GM23338 (cell line): ENCODE measurements around the gene RGPD4.
"Not testable (repeated sequence)": the region's sequence is repeated elsewhere in the genome, so short reads cannot be mapped to it uniquely, and the experiment has no call there.

ENCODE experiments used
- CREB1 ChIP-seq: fragments of 250-450 bp; sonication (Bioruptor Pico); IDR thresholded peaks from 2 replicates; pipeline ENCODE4 v1.5.0; 2020; ENCODE audit warnings: low read depth, mild to moderate bottlenecking, moderate library complexity
- EZH2 ChIP-seq: fragments of 200-600 bp; sonication (generic); IDR thresholded peaks from one replicate; pipeline ENCODE4 v1.8.0; 2017; ENCODE audit warnings: antibody characterized with exemption, mild to moderate bottlenecking, low read depth; ENCODE audit not compliant: unreplicated experiment
- NANOG ChIP-seq: IDR thresholded peaks from 2 replicates; pipeline ENCODE4 v1.6.1; 2016; ENCODE audit warnings: antibody characterized with exemption, borderline replicate concordance
- POLR2AphosphoS5 ChIP-seq: IDR thresholded peaks from 2 replicates; pipeline ENCODE4 v1.6.1; 2016; ENCODE audit warnings: antibody characterized with exemption, low read depth
- TF ChIP-seq, protein P1 (sequence below), 2 experiments: fragments of 200-600 bp in 1 of 2; sonication (generic) in 1 of 2; conservative IDR thresholded peaks; 2 replicates each; pipeline versions ENCODE4 v1.5.1 to v1.6.1; 2016 to 2017; ENCODE audit warnings: antibody characterized with exemption in 2 of 2, low read depth in 2 of 2, mild to moderate bottlenecking in 2 of 2, moderate library complexity in 1 of 2
- TF ChIP-seq, protein P2 (sequence below): IDR thresholded peaks from one replicate; pipeline ENCODE4 v1.6.1; 2018; ENCODE audit warnings: antibody characterized with exemption; ENCODE audit not compliant: unreplicated experiment

DNA sequence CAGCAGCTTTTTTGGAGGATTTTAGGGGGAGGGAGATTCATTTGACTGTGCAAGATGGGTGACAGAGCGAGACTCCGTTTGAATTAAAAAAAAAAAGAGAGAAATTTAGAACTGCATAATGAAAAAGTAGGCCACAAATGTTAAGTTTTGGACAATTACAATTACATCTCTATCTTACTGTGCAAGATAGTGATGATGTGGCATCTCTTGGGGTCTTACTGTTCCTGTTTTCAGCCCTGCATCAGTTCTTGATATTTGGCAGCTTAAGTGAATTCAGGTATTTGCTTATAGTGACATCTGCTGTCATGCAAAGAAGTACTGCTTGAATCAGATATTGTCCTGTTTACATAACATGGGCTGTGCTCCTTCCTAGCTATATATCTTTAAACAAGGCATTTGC is 6.5 kb downstream of the RGPD4 start:
- TF ChIP-seq, protein P1, sequence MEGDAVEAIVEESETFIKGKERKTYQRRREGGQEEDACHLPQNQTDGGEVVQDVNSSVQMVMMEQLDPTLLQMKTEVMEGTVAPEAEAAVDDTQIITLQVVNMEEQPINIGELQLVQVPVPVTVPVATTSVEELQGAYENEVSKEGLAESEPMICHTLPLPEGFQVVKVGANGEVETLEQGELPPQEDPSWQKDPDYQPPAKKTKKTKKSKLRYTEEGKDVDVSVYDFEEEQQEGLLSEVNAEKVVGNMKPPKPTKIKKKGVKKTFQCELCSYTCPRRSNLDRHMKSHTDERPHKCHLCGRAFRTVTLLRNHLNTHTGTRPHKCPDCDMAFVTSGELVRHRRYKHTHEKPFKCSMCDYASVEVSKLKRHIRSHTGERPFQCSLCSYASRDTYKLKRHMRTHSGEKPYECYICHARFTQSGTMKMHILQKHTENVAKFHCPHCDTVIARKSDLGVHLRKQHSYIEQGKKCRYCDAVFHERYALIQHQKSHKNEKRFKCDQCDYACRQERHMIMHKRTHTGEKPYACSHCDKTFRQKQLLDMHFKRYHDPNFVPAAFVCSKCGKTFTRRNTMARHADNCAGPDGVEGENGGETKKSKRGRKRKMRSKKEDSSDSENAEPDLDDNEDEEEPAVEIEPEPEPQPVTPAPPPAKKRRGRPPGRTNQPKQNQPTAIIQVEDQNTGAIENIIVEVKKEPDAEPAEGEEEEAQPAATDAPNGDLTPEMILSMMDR (conservative IDR thresholded peaks at IDR 0.05; ENCODE audit: low read depth in 2 of 2), result not testable (repeated sequence)
- TF ChIP-seq CREB1, NANOG, POLR2AphosphoS5, EZH2: not testable (repeated sequence)
- TF ChIP-seq, protein P2, sequence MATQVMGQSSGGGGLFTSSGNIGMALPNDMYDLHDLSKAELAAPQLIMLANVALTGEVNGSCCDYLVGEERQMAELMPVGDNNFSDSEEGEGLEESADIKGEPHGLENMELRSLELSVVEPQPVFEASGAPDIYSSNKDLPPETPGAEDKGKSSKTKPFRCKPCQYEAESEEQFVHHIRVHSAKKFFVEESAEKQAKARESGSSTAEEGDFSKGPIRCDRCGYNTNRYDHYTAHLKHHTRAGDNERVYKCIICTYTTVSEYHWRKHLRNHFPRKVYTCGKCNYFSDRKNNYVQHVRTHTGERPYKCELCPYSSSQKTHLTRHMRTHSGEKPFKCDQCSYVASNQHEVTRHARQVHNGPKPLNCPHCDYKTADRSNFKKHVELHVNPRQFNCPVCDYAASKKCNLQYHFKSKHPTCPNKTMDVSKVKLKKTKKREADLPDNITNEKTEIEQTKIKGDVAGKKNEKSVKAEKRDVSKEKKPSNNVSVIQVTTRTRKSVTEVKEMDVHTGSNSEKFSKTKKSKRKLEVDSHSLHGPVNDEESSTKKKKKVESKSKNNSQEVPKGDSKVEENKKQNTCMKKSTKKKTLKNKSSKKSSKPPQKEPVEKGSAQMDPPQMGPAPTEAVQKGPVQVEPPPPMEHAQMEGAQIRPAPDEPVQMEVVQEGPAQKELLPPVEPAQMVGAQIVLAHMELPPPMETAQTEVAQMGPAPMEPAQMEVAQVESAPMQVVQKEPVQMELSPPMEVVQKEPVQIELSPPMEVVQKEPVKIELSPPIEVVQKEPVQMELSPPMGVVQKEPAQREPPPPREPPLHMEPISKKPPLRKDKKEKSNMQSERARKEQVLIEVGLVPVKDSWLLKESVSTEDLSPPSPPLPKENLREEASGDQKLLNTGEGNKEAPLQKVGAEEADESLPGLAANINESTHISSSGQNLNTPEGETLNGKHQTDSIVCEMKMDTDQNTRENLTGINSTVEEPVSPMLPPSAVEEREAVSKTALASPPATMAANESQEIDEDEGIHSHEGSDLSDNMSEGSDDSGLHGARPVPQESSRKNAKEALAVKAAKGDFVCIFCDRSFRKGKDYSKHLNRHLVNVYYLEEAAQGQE, result not testable (repeated sequence)
